K562 (cell line): ENCODE results near the gene DLG3. TPM values are rescaled to one million over a fixed set of nuclear protein-coding genes. Genes with fewer than 3 reads are reported as not detected.

Experiments used
- CREM ChIP-seq: IDR thresholded peaks from 2 replicates; pipeline ENCODE4 v1.6.1; 2014; ENCODE audit warnings: antibody characterized with exemption, low read depth
- HNRNPL ChIP-seq: fragments of 200-400 bp; formaldehyde crosslinking; IDR thresholded peaks from 2 replicates; pipeline ENCODE4 v1.6.1; 2017; ENCODE audit warnings: low read depth, mild to moderate bottlenecking, low read length
- KDM4B ChIP-seq, 2 experiments: fragments of 450-650 bp in 1 of 2; sonication (generic) in 1 of 2; IDR thresholded peaks; 2 replicates each; pipeline ENCODE4 v1.6.1; 2016 to 2017; ENCODE audit warnings: borderline replicate concordance in 2 of 2, antibody characterized with exemption in 1 of 2, low read depth in 1 of 2, mild to moderate bottlenecking in 1 of 2
- TEAD4 ChIP-seq, 2 experiments: sonication (generic) in 1 of 2; formaldehyde crosslinking in 1 of 2; IDR thresholded peaks; 2 replicates each; pipeline versions ENCODE4 v1.6.1 to v1.8.0; 2012 to 2022; ENCODE audit warnings: borderline replicate concordance in 1 of 2, inconsistent platforms in 1 of 2, low read length in 1 of 2, mild to moderate bottlenecking in 1 of 2, missing genetic modification reagents in 1 of 2
- ZNF217 ChIP-seq: sonication (generic); formaldehyde crosslinking; IDR thresholded peaks from 2 replicates; pipeline ENCODE4 v1.8.0; 2022; ENCODE audit warnings: mild to moderate bottlenecking, missing genetic modification reagents
- ZNF780A ChIP-seq: fragments of 250-450 bp; sonication (Bioruptor Pico); IDR thresholded peaks from 2 replicates; pipeline ENCODE4 v1.5.0; 2021; ENCODE audit warnings: mild to moderate bottlenecking
- ZZZ3 ChIP-seq: fragments of 450-650 bp; IDR thresholded peaks from 2 replicates; pipeline ENCODE4 v1.6.1; 2016; ENCODE audit warnings: antibody characterized with exemption, mild to moderate bottlenecking, moderate library complexity
- polyA plus RNA-seq, 8 experiments: library from polyadenylated mRNA; depleted of rRNA in 4 of 8; stranded (reverse) in 5 of 8; unstranded in 3 of 8; fragments of >200 nt; fragmentation: Nextera tagmentation in 2 of 8; fragmentation: Illumina TruSeq in 1 of 8; extraction: Ambion mirVana in 2 of 8; extraction: Trizol in 1 of 8; gene quantifications; 2 replicates each; pipeline versions ENCODE4 v1.2.1 to v1.2.3, GENCODE V29; 2011 to 2014; ENCODE audit warnings: inconsistent platforms in 1 of 8, missing spikeins in 1 of 8
- total RNA-seq, 7 experiments: library from RNA; depleted of rRNA in 6 of 7; stranded (reverse); fragments of >200 nt in 6 of 7; fragmentation: Illumina TruSeq in 2 of 7; extraction: Trizol in 2 of 7; gene quantifications; 2 replicates each; pipeline versions ENCODE4 v1.2.1 to v1.2.3, GENCODE V29; 2011 to 2021; ENCODE audit warnings: low replicate concordance in 1 of 7
- TF ChIP-seq, protein P1 (sequence below): fragments of 450-650 bp; formaldehyde crosslinking; IDR thresholded peaks from 2 replicates; pipeline ENCODE4 v1.4.0; 2020; ENCODE audit warnings: mild to moderate bottlenecking
- TF ChIP-seq, protein P2 (sequence below): fragments of 150-350 bp; IDR thresholded peaks from 2 replicates; pipeline ENCODE4 v1.6.1; 2014; ENCODE audit warnings: low read depth, mild to moderate bottlenecking, low read length, borderline replicate concordance
- TF ChIP-seq, protein P3 (sequence below): sonication (generic); formaldehyde crosslinking; IDR thresholded peaks from 2 replicates; pipeline ENCODE4 v1.8.1; 2023; ENCODE audit warnings: missing genetic modification reagents, mild to moderate bottlenecking, borderline replicate concordance
- TF ChIP-seq, protein P4 (sequence below): sonication (generic); formaldehyde crosslinking; IDR thresholded peaks from 2 replicates; pipeline ENCODE4 v1.9.0; 2022; ENCODE audit warnings: mild to moderate bottlenecking, missing genetic modification reagents
- TF ChIP-seq, protein P5 (sequence below): fragments of 450-650 bp; IDR thresholded peaks from 2 replicates; pipeline ENCODE4 v1.6.1; 2018; ENCODE audit warnings: mild to moderate bottlenecking, low read depth; ENCODE audit not compliant: partially characterized antibody
- TF ChIP-seq, protein P6 (sequence below): fragments of 450-650 bp; formaldehyde crosslinking; IDR thresholded peaks from 2 replicates; pipeline ENCODE4 v1.4.0; 2022; ENCODE audit warnings: missing genetic modification characterization

Gene DLG3
- total and polyA plus RNA-seq, 9 of the 15 experiments (the other 6 are each of a cell fraction or from before 2014, with no cell fraction given), result 3.1 to 15.7 (median 8.8) TPM

DNA sequence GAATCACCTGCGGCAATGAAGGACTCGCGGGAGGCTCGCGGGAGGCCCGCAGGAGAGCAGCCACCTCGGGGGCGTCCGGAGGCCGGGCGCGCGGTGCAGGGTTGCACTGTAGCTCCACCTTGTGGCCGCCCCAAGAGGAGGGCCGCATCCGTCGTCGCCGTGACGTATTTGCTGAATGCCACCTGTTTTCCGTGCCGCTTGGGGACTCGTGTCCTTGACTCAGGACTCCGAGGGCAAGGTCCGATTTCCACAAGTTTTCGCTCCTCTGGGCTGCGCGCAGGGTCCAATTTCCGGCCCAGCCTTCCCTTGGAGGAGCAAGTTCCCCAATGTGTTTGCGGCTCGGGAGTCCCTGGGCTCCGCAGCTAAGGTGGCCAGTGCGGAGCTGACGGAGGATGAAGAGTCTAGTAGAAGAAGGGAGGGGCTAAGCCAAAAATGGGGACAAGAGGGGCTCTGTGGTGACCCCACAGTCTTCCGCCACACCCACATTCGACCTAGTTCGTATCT, 10.7 kb upstream of the DLG3 start (continued):
- TF ChIP-seq, protein P1, sequence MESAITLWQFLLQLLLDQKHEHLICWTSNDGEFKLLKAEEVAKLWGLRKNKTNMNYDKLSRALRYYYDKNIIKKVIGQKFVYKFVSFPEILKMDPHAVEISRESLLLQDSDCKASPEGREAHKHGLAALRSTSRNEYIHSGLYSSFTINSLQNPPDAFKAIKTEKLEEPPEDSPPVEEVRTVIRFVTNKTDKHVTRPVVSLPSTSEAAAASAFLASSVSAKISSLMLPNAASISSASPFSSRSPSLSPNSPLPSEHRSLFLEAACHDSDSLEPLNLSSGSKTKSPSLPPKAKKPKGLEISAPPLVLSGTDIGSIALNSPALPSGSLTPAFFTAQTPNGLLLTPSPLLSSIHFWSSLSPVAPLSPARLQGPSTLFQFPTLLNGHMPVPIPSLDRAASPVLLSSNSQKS (CRISPR knock-in tag), result no peak
- peak; percentile 97 for TF ChIP-seq CREM
- TF ChIP-seq, protein P2, sequence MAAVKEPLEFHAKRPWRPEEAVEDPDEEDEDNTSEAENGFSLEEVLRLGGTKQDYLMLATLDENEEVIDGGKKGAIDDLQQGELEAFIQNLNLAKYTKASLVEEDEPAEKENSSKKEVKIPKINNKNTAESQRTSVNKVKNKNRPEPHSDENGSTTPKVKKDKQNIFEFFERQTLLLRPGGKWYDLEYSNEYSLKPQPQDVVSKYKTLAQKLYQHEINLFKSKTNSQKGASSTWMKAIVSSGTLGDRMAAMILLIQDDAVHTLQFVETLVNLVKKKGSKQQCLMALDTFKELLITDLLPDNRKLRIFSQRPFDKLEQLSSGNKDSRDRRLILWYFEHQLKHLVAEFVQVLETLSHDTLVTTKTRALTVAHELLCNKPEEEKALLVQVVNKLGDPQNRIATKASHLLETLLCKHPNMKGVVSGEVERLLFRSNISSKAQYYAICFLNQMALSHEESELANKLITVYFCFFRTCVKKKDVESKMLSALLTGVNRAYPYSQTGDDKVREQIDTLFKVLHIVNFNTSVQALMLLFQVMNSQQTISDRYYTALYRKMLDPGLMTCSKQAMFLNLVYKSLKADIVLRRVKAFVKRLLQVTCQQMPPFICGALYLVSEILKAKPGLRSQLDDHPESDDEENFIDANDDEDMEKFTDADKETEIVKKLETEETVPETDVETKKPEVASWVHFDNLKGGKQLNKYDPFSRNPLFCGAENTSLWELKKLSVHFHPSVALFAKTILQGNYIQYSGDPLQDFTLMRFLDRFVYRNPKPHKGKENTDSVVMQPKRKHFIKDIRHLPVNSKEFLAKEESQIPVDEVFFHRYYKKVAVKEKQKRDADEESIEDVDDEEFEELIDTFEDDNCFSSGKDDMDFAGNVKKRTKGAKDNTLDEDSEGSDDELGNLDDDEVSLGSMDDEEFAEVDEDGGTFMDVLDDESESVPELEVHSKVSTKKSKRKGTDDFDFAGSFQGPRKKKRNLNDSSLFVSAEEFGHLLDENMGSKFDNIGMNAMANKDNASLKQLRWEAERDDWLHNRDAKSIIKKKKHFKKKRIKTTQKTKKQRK, result no peak
- no peak for TF ChIP-seq TEAD4 (IDR thresholded peaks at IDR 0.05; ENCODE audit: low read length)
- no peak for TF ChIP-seq TEAD4 (CRISPR knock-in tag; IDR thresholded peaks at IDR 0.05; ENCODE audit: borderline replicate concordance)
- TF ChIP-seq, protein P3, sequence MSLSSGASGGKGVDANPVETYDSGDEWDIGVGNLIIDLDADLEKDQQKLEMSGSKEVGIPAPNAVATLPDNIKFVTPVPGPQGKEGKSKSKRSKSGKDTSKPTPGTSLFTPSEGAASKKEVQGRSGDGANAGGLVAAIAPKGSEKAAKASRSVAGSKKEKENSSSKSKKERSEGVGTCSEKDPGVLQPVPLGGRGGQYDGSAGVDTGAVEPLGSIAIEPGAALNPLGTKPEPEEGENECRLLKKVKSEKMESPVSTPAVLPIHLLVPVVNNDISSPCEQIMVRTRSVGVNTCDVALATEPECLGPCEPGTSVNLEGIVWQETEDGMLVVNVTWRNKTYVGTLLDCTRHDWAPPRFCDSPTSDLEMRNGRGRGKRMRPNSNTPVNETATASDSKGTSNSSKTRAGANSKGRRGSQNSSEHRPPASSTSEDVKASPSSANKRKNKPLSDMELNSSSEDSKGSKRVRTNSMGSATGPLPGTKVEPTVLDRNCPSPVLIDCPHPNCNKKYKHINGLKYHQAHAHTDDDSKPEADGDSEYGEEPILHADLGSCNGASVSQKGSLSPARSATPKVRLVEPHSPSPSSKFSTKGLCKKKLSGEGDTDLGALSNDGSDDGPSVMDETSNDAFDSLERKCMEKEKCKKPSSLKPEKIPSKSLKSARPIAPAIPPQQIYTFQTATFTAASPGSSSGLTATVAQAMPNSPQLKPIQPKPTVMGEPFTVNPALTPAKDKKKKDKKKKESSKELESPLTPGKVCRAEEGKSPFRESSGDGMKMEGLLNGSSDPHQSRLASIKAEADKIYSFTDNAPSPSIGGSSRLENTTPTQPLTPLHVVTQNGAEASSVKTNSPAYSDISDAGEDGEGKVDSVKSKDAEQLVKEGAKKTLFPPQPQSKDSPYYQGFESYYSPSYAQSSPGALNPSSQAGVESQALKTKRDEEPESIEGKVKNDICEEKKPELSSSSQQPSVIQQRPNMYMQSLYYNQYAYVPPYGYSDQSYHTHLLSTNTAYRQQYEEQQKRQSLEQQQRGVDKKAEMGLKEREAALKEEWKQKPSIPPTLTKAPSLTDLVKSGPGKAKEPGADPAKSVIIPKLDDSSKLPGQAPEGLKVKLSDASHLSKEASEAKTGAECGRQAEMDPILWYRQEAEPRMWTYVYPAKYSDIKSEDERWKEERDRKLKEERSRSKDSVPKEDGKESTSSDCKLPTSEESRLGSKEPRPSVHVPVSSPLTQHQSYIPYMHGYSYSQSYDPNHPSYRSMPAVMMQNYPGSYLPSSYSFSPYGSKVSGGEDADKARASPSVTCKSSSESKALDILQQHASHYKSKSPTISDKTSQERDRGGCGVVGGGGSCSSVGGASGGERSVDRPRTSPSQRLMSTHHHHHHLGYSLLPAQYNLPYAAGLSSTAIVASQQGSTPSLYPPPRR (CRISPR knock-in tag), result no peak
- no peak for TF ChIP-seq HNRNPL
- TF ChIP-seq, protein P4, sequence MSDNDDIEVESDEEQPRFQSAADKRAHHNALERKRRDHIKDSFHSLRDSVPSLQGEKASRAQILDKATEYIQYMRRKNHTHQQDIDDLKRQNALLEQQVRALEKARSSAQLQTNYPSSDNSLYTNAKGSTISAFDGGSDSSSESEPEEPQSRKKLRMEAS (CRISPR knock-in tag), result peak; percentile 74
- TF ChIP-seq, protein P5, sequence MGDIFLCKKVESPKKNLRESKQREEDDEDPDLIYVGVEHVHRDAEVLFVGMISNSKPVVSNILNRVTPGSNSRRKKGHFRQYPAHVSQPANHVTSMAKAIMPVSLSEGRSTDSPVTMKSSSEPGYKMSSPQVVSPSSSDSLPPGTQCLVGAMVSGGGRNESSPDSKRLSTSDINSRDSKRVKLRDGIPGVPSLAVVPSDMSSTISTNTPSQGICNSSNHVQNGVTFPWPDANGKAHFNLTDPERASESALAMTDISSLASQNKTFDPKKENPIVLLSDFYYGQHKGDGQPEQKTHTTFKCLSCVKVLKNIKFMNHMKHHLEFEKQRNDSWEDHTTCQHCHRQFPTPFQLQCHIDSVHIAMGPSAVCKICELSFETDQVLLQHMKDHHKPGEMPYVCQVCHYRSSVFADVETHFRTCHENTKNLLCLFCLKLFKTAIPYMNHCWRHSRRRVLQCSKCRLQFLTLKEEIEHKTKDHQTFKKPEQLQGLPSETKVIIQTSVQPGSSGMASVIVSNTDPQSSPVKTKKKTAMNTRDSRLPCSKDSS, result no peak
- TF ChIP-seq ZNF780A (CRISPR knock-in tag), result no peak
- no peak for TF ChIP-seq ZNF217 (CRISPR knock-in tag)
- TF ChIP-seq ZZZ3, result no peak
- no peak for TF ChIP-seq KDM4B (IDR thresholded peaks at IDR 0.05; ENCODE audit: borderline replicate concordance in 2 of 2, low read depth in 1 of 2)
- TF ChIP-seq, protein P6, sequence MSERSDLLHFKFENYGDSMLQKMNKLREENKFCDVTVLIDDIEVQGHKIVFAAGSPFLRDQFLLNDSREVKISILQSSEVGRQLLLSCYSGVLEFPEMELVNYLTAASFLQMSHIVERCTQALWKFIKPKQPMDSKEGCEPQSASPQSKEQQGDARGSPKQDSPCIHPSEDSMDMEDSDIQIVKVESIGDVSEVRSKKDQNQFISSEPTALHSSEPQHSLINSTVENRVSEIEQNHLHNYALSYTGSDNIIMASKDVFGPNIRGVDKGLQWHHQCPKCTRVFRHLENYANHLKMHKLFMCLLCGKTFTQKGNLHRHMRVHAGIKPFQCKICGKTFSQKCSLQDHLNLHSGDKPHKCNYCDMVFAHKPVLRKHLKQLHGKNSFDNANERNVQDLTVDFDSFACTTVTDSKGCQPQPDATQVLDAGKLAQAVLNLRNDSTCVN (CRISPR knock-in tag), result no peak
